ENCODE data around the gene TMEM135.

The TMEM135 gene

DNA sequence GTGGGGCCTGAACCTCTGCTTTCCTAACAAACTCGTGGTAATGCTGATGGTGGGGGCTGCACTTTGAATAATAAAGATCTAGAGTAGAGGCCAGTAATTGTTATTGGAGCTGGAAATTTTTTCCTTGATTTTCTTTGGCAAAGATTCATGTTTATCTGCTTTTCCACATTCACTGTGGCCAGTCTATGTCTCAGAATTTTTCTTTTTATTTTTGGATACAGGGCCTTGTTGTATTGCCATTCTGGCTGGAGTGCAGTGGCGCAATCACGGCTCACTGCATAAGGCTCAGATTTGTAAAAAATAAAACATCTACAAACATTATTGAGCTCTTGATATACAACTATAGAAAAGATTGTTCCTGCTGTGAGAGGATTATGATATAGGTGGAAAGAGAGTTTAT, 1.6 kb downstream of the TMEM135 start:
- no peak overlapping the region for H3K27ac ChIP-seq
- H3K79me2 ChIP-seq (ENCODE audit: insufficient read depth, low read depth), result peaks cover 40% of the 10 kb centered on the region; the same call in 1 of the 2 replicates
- no peak overlapping the region for H3K9ac ChIP-seq
- no peak overlapping the region for H3K4me3 ChIP-seq (IDR thresholded peaks at IDR 0.05; ENCODE audit: insufficient read depth, low read depth, low read length)
- H3K4me1 ChIP-seq (ENCODE audit: low read depth, poor library complexity, severe bottlenecking), result peaks cover 26% of the 10 kb centered on the region
- H4K20me1 ChIP-seq (ENCODE audit: insufficient read depth), result no peaks in the 10 kb centered on the region
- H2AFZ ChIP-seq (ENCODE audit: low read depth), result no peak overlapping the region
- H3K4me2 ChIP-seq, result peak overlapping the region; percentile 71
- 0 out of 2 replicates have a peak, but pooled peaks cover 3% of the 10 kb centered on the region for H3K36me3 ChIP-seq (ENCODE audit: insufficient read depth)
- no peaks in the 10 kb centered on the region for H3K27me3 ChIP-seq (ENCODE audit: insufficient read depth, low read depth)
- TF ChIP-seq, protein P1, sequence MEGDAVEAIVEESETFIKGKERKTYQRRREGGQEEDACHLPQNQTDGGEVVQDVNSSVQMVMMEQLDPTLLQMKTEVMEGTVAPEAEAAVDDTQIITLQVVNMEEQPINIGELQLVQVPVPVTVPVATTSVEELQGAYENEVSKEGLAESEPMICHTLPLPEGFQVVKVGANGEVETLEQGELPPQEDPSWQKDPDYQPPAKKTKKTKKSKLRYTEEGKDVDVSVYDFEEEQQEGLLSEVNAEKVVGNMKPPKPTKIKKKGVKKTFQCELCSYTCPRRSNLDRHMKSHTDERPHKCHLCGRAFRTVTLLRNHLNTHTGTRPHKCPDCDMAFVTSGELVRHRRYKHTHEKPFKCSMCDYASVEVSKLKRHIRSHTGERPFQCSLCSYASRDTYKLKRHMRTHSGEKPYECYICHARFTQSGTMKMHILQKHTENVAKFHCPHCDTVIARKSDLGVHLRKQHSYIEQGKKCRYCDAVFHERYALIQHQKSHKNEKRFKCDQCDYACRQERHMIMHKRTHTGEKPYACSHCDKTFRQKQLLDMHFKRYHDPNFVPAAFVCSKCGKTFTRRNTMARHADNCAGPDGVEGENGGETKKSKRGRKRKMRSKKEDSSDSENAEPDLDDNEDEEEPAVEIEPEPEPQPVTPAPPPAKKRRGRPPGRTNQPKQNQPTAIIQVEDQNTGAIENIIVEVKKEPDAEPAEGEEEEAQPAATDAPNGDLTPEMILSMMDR (conservative IDR thresholded peaks at IDR 0.05; ENCODE audit: low read depth, low read length), result no peak

DNA sequence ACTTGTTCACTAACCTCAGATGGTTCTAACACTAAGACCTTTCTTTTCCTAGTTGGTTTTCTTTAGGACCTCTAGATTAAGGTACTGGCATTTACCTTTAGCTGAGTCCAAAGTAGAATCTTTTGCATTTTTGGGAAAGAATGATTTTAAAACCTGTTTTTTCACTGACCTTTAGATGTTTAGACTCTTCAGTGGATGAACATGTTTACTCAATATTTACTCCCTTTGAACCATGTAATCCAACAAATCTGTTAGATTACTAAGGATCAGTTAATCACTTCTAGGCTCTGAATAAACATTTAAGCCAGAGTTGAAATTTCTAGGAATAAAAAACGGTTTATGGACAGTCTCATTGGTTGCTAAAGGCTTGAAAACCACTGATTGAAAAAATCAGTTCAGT, 6.2 kb downstream of the TMEM135 start:
- Histone ChIP-seq H3K27ac (no peak overlapping the region), H4K20me1 (ENCODE audit: insufficient read depth) (no peaks in the 10 kb centered on the region), H3K4me3 (IDR thresholded peaks at IDR 0.05; ENCODE audit: insufficient read depth, low read depth, low read length) (no peak overlapping the region), H3K4me1 (ENCODE audit: low read depth, poor library complexity, severe bottlenecking) (peaks cover 12% of the 10 kb centered on the region), H3K4me2 (no peak overlapping the region), H2AFZ (ENCODE audit: low read depth) (no peak overlapping the region), H3K27me3 (ENCODE audit: insufficient read depth, low read depth) (no peaks in the 10 kb centered on the region), H3K79me2 (ENCODE audit: insufficient read depth, low read depth) (peaks cover 30% of the 10 kb centered on the region; the same call in 1 of the 2 replicates), H3K9ac (no peak overlapping the region), H3K36me3 (ENCODE audit: insufficient read depth) (0 out of 2 replicates have a peak, but pooled peaks cover 3% of the 10 kb centered on the region)
- TF ChIP-seq, protein P1 (conservative IDR thresholded peaks at IDR 0.05; ENCODE audit: low read depth, low read length), result no peak

DNA sequence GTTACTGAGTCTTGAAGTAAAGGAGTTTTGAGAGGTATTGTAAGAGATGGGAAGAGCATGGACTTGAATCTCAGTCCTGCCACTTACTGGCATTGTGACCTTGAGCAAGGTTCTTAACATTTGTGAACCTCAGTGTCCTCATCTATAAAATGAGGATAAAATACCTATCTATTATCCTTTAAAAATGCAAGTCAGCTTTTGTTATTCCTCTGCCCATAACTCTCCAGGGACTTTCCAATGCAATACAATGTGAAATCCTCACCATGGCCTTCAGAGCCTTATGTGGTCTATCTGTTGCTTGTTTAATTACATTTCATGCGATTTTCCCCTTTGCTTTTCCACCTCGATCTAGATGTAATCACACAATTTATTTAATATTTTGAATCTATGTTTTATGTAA, 9.1 kb downstream of the TMEM135 start:
- H3K36me3 ChIP-seq (ENCODE audit: insufficient read depth), result 0 out of 2 replicates have a peak, but pooled peaks cover 3% of the 10 kb centered on the region
- no peaks in the 10 kb centered on the region for H4K20me1 ChIP-seq (ENCODE audit: insufficient read depth)
- no peaks in the 10 kb centered on the region for H3K4me1 ChIP-seq (ENCODE audit: low read depth, poor library complexity, severe bottlenecking)
- H3K4me2 ChIP-seq, result no peak overlapping the region
- TF ChIP-seq, protein P1 (conservative IDR thresholded peaks at IDR 0.05; ENCODE audit: low read depth, low read length), result no peak
- H3K79me2 ChIP-seq (ENCODE audit: insufficient read depth, low read depth), result peaks cover 1% of the 10 kb centered on the region; the same call in 1 of the 2 replicates
- H3K4me3 ChIP-seq (IDR thresholded peaks at IDR 0.05; ENCODE audit: insufficient read depth, low read depth, low read length), result no peak overlapping the region
- no peak overlapping the region for H3K9ac ChIP-seq
- no peak overlapping the region for H3K27ac ChIP-seq
- no peaks in the 10 kb centered on the region for H3K27me3 ChIP-seq (ENCODE audit: insufficient read depth, low read depth)
- H2AFZ ChIP-seq (ENCODE audit: low read depth), result no peak overlapping the region

DNA sequence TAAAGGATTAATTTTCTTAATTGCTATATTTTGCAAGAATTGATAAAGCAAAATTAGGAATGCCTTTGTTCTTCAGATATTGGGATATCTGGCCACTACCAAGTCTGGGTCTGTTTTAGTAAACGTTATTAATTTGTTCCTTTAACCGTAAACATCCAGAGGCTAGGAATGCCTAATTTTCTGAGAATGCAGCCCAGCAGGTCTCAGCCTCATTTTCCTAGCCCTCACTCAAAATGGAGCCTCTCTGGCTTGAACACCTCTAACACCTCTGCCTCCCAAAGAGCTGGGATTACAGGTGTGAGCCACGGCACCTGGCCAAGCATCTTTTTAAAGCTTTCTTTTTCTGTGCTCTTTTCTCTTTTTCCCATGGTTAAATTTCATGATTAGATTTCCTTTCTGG, 18.4 kb downstream of the TMEM135 start:
- Histone ChIP-seq H3K27me3 (ENCODE audit: insufficient read depth, low read depth) (no peaks in the 10 kb centered on the region), H3K79me2 (ENCODE audit: insufficient read depth, low read depth) (no peaks in the 10 kb centered on the region), H3K4me3 (IDR thresholded peaks at IDR 0.05; ENCODE audit: insufficient read depth, low read depth, low read length) (no peak overlapping the region), H3K36me3 (ENCODE audit: insufficient read depth) (no peaks in the 10 kb centered on the region), H3K27ac (no peak overlapping the region), H3K9ac (no peak overlapping the region), H3K4me1 (ENCODE audit: low read depth, poor library complexity, severe bottlenecking) (peaks cover 10% of the 10 kb centered on the region), H2AFZ (ENCODE audit: low read depth) (no peak overlapping the region), H4K20me1 (ENCODE audit: insufficient read depth) (no peaks in the 10 kb centered on the region), H3K4me2 (no peak overlapping the region)
- TF ChIP-seq, protein P1 (conservative IDR thresholded peaks at IDR 0.05; ENCODE audit: low read depth, low read length), result no peak

All from KMS-11 (cell line).